SU-DHL-6 (cell line): ENCODE results near the gene CELSR1.

ENCODE experiments used
- H2AFZ ChIP-seq: fragments of 200-600 bp; sonication (generic); 2 replicates; pipeline ENCODE4 v1.6.1; 2014; ENCODE audit warnings: low read depth, mild to moderate bottlenecking, moderate library complexity, mixed read lengths, antibody characterized with exemption, low read length; ENCODE audit not compliant: severe bottlenecking
- H3F3A ChIP-seq: fragments of 200-600 bp; shearing (Covaris generic); 2 replicates; pipeline ENCODE4 v1.6.0; 2016; ENCODE audit warnings: antibody characterized with exemption, mild to moderate bottlenecking; ENCODE audit not compliant: insufficient read depth
- H3K27ac ChIP-seq: fragments of 200-600 bp; sonication (generic); 2 replicates; pipeline ENCODE4 v1.5.1; 2016; ENCODE audit warnings: low read depth, mild to moderate bottlenecking, low read length, moderate library complexity, mixed read lengths
- H3K27me3 ChIP-seq: fragments of 200-600 bp; sonication (generic), shearing (Covaris generic); 2 replicates; pipeline ENCODE4 v1.6.0; 2014; ENCODE audit warnings: mild to moderate bottlenecking, low read length
- H3K36me3 ChIP-seq: fragments of 200-600 bp; sonication (generic); 2 replicates; pipeline ENCODE4 v1.6.1; 2014; ENCODE audit warnings: mild to moderate bottlenecking, low read length, mixed read lengths
- H3K4me2 ChIP-seq: fragments of 300-600, 200-600 bp; shearing (Covaris generic), sonication (generic); 2 replicates; pipeline ENCODE4 v1.6.0; 2014; ENCODE audit warnings: low read length, low read depth, mild to moderate bottlenecking; ENCODE audit not compliant: poor library complexity, severe bottlenecking
- H3K4me3 ChIP-seq: fragments of 200-600 bp; sonication (generic); 2 replicates; pipeline ENCODE4 v1.5.1; 2014; ENCODE audit warnings: antibody characterized with exemption, low read length, mild to moderate bottlenecking, mixed read lengths; ENCODE audit not compliant: insufficient read depth, poor library complexity, severe bottlenecking
- H3K79me2 ChIP-seq: fragments of 200-600 bp; sonication (generic); 2 replicates; pipeline ENCODE4 v1.6.1; 2014; ENCODE audit warnings: mild to moderate bottlenecking, low read length, moderate library complexity; ENCODE audit not compliant: insufficient read depth
- H3K9ac ChIP-seq: fragments of 200-600 bp; sonication (generic); 2 replicates; pipeline ENCODE4 v1.7.0; 2014; ENCODE audit warnings: mild to moderate bottlenecking, low read length
- H3K9me2 ChIP-seq: fragments of 200-600 bp; sonication (generic); replicated peaks from 2 replicates; pipeline ENCODE4 v1.6.1; 2014; ENCODE audit warnings: low read length; ENCODE audit not compliant: insufficient read depth
- H3K9me3 ChIP-seq: fragments of 200-600 bp; sonication (generic); 2 replicates; pipeline ENCODE4 v1.6.1; 2014; ENCODE audit warnings: low read length, mixed read lengths; ENCODE audit not compliant: insufficient read depth
- H4K20me1 ChIP-seq: fragments of 200-600 bp; sonication (generic); 2 replicates; pipeline ENCODE4 v1.6.1; 2014; ENCODE audit warnings: low read depth, mild to moderate bottlenecking, antibody characterized with exemption, low read length, moderate library complexity, mixed read lengths
- EZH2phosphoT487 ChIP-seq: fragments of 200-600 bp; sonication (generic), shearing (Covaris generic); conservative IDR thresholded peaks from 2 replicates; pipeline ENCODE4 v1.6.1; 2018; ENCODE audit warnings: mild to moderate bottlenecking, antibody characterized with exemption, low read length, moderate library complexity, mixed read lengths
- TF ChIP-seq, protein P1 (sequence below): fragments of 200-600 bp; sonication (generic); IDR thresholded peaks from one replicate; pipeline ENCODE4 v1.5.1; 2017; ENCODE audit warnings: antibody characterized with exemption, mild to moderate bottlenecking, low read length, moderate library complexity; ENCODE audit not compliant: insufficient read depth, poor library complexity, severe bottlenecking

Gene CELSR1

GRCh38 chr22:46453006-46453828, 84.2 kb downstream of the CELSR1 start:
- Histone ChIP-seq H3K9ac (no peak overlapping the region), H2AFZ (no peak overlapping the region), H3K27ac (no peak overlapping the region), H3K9me3 (no peaks in the 10 kb centered on the region), H3K4me2 (no peak overlapping the region), H4K20me1 (no peaks in the 10 kb centered on the region), H3K79me2 (no peaks in the 10 kb centered on the region), H3K27me3 (no peaks in the 10 kb centered on the region), H3K4me3 (no peak overlapping the region), H3F3A (no peaks in the 10 kb centered on the region), H3K36me3 (no peaks in the 10 kb centered on the region), H3K9me2 (no peaks in the 10 kb centered on the region)
- TF ChIP-seq, protein P1, sequence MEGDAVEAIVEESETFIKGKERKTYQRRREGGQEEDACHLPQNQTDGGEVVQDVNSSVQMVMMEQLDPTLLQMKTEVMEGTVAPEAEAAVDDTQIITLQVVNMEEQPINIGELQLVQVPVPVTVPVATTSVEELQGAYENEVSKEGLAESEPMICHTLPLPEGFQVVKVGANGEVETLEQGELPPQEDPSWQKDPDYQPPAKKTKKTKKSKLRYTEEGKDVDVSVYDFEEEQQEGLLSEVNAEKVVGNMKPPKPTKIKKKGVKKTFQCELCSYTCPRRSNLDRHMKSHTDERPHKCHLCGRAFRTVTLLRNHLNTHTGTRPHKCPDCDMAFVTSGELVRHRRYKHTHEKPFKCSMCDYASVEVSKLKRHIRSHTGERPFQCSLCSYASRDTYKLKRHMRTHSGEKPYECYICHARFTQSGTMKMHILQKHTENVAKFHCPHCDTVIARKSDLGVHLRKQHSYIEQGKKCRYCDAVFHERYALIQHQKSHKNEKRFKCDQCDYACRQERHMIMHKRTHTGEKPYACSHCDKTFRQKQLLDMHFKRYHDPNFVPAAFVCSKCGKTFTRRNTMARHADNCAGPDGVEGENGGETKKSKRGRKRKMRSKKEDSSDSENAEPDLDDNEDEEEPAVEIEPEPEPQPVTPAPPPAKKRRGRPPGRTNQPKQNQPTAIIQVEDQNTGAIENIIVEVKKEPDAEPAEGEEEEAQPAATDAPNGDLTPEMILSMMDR: no peak
- no peak for TF ChIP-seq EZH2phosphoT487

GRCh38 chr22:46452195-46453005, 85.0 kb downstream of the CELSR1 start:
- Histone ChIP-seq H3K9me3 (no peaks in the 10 kb centered on the region), H3K9ac (no peak overlapping the region), H3K79me2 (no peaks in the 10 kb centered on the region), H2AFZ (no peak overlapping the region), H3K27ac (no peak overlapping the region), H3K36me3 (no peaks in the 10 kb centered on the region), H4K20me1 (no peaks in the 10 kb centered on the region), H3F3A (no peaks in the 10 kb centered on the region), H3K4me2 (no peak overlapping the region), H3K4me3 (no peak overlapping the region), H3K9me2 (no peaks in the 10 kb centered on the region), H3K27me3 (no peaks in the 10 kb centered on the region)
- TF ChIP-seq EZH2phosphoT487: no peak
- TF ChIP-seq, protein P1: no peak

DNA sequence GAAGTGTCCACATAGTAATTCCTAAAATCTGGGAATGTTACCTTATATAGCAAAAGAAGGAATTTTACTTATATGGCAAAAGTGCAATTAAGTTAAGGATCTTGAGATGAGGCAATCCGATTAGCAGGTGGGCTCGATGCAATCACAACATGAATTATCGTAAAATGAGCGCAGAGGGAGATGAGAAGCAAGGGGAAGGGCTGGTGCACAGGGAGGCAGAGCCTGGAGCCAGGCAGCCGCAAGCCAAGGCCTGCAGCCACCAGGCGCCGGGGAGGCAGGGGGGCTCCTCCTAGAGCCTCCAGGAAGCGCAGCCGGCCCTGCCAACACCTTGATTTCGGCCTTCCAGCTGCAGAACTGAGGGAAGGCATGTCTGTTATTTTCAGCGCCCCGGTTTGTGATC, 85.7 kb downstream of the CELSR1 start:
- Histone ChIP-seq H3K79me2 (no peaks in the 10 kb centered on the region), H3K4me3 (no peak overlapping the region), H3K9me3 (no peaks in the 10 kb centered on the region), H3K4me2 (no peak overlapping the region), H3K9ac (no peak overlapping the region), H2AFZ (no peak overlapping the region), H3K27ac (no peak overlapping the region), H3K36me3 (no peaks in the 10 kb centered on the region), H4K20me1 (no peaks in the 10 kb centered on the region), H3F3A (no peaks in the 10 kb centered on the region), H3K27me3 (no peaks in the 10 kb centered on the region), H3K9me2 (no peaks in the 10 kb centered on the region)
- TF ChIP-seq, protein P1: no peak
- TF ChIP-seq EZH2phosphoT487: no peak
